Suppressor macrophage treated with lipopolysaccharide for 4 hours (primary cell): ENCODE data around the gene LDAH.
"Not testable (repeated sequence)": the region's sequence is repeated elsewhere in the genome, so short reads cannot be mapped to it uniquely, and the experiment has no call there.

Source experiments
- DNase-seq: peaks from one replicate; pipeline ENCODE4 v3.0.0-alpha.2; 2020

The LDAH gene

DNA sequence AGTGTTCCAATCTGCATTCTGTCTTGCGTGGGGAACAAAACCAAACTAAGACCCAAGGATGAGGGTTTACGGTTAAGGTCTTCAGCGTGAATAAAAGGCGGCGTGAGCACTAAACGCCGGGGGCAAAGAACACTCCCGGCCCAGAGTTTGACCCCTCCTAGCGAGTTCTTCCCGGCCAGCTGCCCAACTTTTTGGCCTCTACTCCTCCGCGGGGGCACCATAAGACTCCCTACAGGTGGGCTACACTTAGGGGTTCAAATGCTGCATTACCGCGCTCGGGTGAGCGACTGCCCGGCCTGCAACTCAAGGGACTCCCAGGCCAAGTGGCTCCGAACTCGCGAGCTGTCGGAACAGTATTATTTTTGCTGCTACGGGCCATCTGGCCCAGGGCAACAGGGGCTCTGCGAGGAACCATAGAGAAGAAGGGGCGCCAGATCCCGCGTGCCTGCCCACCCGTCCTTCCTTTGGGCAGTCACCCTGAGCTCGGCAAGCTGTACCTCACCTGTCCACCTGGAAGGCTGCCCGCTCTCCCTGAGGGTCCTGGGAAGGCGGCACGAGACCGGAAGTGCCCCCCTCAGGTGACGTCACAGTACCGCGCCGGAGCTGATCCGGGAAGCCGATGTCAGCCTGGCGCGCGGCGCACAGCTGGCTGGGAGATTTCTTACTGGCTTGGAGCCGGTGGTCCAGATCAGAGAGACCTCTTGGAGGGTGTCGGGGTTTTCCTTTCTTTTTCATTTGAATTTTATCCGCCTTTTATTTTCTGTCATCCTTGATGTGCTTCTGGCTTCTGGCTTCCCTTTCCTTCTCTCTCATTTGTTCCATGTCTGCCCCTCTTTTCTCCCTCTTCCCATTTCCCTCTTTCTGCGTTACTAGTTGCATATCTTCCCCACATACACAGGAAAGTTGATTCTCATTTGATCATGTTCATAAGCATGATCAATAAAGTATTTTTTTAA is at the start of gene LDAH:
TSS of gene LDAH (minus strand) at position 567 of the 956 bp plus-strand sequence. CDS start 21,638 bp downstream, outside the sequence.
- DNase-seq: peak; percentile 85

DNA sequence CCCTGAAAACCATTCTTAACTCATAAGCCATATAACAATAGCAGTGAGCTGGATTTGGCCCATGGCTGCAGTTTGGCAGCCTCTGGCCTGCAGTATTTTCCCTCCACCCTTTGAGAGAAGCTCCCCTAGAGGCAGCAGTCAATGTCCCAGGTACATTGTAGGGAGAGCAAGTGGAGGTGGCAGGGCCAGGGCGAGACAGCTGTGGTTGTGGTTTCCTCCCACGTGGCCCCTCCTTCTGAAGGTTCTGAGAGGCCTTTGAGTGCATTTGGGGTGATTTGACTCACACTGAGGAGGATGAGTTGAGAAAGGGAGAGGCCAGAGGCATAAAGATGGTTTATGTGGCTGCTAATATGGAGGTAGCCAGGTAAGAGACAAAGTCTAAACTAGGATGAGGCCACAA is 45.5 kb upstream of the LDAH start:
- no peak for DNase-seq

DNA sequence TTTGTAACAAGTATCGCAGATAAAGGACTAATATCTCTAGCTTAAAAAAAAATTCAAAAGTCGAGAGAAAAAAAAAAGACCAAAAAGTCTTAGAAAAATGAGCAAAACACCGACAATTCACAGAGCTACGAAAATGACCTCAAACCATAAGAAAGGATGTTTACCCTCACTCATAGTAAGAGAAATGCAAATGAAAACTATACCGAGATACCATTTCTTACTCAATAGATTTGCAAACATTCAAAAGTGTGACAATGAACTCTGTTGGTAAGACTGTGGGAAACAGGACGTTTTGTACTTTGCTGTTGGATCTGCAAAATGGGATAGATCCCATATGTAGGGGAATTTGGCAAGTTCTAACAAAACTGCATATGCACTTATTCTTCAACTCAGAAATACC is 39.9 kb upstream of the LDAH start:
- no peak for DNase-seq

DNA sequence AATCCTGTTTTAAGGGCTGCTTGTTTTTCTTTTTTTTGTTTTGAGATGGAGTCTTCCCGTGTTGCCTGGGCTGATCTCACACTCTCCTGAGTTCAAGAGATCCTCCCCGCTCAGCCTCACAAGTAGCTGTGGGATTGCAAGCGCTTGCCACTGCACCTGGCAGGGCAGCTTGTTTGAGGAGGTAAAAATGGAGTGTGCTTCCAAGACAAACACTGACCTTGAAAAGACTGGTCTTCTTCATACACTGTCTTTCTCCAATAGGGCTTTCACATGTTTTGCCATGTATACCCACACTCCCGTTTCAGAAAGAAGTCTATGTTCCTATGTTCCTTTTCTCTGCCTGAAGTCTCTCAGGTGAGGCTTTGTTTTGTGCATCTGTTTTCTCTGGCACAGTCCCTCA is 32.6 kb upstream of the LDAH start:
- no peak for DNase-seq

DNA sequence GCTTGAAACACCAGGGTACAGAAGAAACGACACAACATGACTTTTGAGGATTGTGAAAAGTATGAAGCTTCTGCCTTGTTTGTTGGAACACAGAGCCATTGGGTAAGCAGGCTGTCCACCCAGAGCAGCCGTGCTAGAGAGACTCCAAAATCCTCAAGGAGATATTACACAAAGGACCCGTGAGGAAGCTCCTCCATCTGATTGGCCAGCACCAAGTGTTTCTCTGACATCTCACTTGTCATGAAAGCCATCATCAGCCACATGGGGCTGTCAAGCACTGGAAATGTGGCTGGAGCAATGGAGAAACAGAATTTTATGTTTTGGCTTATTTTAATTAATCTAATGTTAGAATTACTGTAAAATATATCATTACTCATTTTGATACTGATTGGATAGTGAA is 29.8 kb upstream of the LDAH start:
- DNase-seq: no peak

DNA sequence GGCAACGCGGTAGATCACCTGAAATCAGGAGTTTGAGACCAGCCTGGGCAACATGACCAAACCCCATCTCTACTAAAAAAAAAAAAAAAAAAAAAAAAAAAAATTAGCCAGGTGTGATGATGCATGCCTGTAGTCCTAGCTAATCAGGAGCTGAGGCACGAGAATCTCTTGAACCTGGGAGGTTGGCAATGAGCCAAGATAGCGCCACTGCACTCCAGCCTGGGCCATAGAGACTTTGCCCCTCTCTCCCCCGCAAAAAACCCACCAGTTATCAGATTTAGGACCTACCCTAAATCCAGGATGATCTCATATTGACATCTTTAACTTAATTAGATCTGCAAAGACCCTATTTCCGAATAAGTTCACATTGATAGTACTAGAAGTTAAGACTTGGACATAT is 29.2 kb upstream of the LDAH start:
- DNase-seq: no peak

DNA sequence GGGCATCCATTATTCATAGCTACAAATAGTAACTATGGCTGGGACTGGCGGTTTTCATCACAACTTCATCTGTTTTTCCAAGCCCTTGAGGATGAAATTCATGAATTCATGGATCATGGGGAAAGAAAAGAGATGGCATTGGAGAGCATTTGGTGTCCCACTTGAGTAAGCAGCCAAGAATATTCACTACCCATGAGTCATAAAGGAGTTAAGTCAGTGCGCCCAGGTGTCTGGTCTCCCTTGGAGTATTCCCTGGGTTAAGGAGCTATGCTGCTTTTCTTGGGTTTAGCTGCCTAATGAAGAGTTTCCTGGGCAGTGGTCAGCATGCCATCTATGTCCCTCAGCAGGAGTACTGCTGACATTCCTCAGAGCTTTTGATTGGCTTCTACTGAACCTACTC is 21.3 kb upstream of the LDAH start:
- DNase-seq: no peak

DNA sequence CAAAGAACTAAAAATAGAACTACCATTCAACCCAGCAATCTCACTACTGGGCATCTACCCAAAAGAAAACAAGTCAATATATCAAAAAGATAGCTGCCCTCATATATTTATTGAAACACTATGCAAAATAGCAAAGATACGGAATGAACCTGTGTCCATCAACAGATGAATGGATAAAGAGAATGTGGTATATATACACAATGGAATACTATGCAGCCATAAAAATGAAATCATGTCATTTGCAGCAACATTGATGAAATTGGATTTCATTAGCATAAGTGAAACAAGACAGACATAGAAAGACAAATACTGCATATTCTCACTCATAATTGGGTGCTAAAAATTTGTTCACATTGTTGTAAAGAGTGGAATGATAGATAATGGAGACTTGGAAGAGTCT is 16.2 kb upstream of the LDAH start:
- DNase-seq: no peak

DNA sequence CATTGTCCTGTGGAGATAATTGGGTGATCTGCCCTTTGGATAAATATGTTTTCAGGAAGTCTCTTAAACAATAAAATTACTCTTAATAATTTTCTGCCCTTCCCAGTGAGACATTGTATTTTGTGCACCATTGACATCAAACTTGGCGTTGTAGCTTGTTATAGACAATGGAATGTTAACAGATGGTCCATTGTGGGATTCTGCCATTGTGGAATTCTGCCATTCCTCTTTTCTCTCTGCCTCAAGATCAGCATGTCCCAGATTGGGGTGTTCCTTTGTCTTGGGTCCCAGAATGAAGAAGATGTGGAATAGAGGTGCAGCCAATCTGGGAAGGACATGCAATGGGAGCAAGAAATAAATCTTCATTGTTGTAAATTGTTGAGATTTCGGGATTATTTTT is 15.1 kb upstream of the LDAH start:
- no peak for DNase-seq

DNA sequence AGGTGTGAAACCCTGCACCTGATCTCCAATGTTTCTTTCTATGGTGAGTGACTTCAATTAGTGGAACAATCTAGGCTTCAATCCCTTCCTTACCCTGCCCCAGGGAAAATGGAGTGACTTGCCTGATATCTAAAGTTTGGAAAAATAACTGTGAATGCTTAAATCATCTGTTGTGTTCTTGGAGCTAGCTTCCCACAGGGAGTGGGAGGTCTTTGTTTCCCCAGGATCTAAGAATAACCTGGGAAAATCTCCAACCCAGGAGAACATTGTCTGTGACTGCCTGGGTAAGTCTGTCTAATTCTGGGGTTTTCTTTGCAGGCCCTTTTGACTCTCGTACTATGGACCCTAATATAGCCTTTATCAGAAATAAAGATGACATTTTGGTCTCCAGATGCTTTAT is 13.6 kb upstream of the LDAH start:
- DNase-seq: no peak

DNA sequence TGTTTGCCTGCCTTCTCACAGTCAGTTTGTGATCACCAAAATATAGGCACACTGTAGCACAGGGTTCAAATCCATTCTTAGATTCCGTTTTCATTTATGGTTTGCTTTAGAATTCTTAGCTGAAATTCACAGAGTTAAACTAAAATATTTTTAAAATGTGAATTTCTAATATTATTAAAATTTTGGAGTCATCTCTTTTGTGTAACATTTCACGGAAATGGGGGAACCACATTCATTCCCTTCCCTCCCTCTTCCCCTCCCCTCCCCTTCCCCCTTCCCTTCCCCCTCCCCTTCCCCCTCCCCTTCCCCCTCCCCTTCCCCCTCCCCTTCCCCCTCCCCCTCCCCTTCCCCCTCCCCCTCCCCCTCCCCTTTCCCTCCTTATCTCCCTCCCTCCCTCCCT is 11.4 kb upstream of the LDAH start:
- no peak for DNase-seq

DNA sequence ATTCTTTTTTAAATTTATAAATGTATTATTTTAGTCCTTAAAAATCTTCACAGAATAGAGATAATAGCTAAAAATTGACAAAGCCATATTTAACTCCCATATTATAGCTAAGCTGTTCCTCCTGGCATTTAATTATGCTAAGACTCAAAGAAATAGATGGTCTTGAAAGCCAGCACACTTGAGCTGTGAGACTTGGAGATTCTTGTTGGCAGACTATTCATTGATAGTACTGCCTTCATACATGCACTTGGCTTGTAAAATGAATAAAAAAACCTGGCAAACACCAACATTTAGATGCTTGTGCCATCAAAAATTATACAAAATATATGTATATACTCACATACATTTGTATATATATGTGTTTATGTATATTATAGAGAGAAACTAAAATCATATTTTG is 9.7 kb upstream of the LDAH start:
- no peak for DNase-seq

DNA sequence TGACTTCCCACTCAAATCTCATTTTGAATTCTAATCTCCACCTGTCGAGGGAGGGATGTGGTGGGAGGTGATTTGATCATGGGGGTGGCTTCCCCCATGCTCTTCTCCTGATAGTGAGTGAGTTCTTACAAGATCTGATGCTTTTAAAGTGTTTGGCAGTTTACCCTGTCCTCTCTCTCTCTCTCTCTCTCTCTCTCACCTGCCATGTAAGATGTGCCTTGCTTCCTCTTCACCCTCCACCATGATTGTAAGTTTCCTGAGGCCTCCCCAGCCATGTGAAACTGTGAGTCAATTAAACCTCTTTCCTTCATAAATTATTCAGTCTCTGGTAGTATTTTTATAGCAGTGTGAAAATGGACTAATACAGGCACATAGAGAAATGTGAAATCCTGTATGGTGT is 7.0 kb upstream of the LDAH start:
- no peak for DNase-seq

DNA sequence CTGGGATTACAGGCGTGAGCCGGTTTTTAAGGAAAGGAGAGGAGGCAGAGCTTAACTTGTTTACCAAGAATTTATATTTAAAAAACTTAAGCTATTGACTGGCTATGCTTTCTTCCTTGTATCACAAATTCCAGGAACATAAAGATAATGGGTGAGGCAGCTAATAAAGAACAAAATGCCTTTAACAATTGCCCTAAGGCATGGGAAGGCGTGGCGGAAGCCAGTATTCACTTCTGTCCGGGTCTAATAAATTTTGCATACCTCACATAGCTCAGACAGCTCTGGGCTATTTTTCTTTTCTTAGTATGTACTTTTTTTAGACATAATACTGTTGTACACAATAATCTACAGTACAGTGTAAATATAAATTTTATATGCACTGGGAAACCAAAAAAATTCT is 1.0 kb upstream of the LDAH start:
- no peak for DNase-seq

DNA sequence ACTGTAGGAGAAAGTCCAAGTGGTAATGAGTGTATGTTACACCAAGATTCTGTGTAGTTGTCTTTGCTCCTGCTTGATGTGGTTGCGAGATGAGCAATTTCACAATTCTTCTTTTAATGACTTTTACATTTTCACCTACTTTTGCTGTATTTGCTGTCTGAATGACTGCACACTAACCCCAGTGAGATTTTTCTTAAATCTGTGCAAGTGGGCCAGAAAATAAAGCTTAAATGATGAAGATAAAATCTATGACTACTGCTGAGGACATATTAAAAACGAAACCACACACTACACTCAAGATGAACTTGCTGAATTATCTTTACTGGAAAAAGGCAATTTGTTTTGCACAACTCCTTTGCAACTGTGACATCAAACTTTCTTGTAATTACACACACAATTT is 4.1 kb downstream of the LDAH start:
- peak; percentile 13 for DNase-seq

DNA sequence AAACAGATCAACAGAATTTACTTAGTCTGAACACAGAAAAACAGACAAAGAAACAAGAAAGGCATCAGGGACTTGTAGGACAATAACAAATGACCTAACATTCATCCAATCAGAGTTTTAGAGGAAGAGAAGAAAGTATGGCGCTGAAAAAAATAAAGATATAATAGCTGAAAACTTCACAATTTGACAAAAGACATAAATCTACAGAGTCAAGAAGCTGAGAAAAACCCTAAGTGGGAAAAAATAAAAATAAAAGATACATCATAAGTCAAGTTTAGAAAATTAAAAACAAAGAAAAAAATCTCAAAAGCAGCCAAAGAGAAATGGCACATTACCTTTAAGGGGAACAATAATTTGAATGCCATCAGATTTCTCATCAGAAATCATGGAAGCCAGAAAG is 7.7 kb downstream of the LDAH start:
- DNase-seq: no peak

DNA sequence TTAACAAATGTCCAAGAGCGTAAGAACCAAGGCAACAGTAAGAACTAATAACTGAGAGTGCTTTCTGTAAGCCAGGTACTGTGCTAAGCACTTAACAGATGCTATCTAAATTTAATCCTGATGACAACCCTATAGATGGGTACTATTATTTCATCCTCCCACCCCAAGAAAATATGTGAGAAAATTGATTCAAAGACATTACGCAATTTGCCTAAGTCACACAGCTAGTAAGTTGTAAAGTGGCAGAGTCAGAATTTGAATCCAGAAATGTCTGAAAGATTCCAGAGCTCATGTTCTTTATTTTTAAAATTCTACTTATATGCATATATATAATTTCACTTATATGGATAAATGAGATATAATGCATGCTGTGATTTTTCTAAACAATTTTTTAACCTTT is 10.1 kb downstream of the LDAH start:
- DNase-seq: no peak

DNA sequence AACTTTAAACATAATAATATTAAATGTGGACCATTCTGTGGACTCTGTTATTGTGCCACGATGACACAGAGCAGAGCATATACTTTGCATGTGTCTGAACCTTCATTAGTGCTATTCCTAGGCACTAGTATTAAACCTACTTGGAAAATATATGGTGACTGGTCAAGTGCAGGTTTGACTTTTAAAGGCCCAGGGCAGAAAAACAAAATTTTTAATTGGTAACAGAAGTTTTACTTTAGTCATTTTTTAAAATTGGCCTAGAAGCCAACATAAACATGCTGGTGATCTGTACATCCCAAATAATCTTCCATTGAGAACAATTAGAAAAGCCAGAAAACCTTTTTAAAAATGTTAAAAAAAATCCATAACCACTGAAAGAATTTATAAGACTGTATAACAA is 16.6 kb downstream of the LDAH start:
- DNase-seq: no peak

DNA sequence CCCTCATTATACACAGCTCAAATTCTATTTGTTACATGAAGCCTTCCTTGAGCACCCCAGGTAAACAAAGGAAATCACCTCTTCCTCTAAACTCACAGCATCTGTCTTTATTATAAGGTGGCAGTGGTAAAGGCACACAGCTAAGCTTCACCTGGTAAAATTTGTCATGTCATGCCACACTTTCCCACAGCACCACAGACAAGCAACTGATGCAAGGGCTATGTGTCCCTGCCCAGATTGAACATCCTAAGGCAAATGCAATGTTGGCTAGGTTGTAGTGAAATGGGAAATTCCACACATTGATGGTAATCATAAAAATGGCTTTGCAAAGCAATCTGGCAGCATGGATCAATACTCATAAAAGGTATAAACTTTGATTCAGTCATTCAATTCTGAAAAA is 18.9 kb downstream of the LDAH start:
- no peak for DNase-seq

DNA sequence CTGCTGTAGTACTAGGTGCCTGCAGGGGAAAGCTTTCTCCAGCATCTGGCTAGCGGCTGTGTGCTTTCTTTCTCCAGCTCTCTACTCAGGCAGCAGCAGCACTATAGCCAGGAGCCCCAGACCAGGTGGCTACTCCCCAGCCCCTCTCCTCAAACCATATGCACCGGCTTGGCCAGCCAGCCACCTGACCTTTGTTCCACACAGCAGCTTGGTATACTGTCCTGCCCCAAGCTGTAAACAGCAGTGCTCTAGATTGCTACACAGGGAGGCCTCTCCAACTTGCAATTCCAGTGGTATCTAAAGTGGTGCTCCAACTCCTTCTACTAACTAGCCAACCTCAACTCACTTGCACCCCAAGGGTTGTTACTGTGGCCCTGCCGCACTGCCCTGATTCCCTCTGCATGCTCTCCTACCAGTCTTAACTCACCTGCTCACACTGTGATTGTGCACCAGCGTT is 19.6 kb downstream of the LDAH start:
- no peak for DNase-seq

DNA sequence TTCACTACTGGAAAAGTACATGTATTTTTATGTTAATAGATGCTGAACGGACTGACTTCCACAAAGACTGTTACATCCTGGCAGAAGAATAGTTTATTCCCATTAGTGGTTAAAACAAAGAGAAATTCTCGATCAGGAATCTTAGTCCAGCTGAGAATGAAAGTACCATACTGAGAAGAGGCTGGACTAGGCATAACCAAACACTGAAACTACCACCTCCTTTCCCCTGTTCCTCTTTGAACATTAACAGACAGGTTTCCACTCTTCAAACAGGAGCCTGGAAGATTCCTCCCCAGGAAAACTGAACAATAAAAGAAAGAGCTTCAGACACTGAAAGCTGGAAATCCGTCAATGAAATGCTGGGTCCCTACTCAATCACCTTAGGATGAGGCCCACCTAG is 25.8 kb downstream of the LDAH start:
- DNase-seq: no peak

DNA sequence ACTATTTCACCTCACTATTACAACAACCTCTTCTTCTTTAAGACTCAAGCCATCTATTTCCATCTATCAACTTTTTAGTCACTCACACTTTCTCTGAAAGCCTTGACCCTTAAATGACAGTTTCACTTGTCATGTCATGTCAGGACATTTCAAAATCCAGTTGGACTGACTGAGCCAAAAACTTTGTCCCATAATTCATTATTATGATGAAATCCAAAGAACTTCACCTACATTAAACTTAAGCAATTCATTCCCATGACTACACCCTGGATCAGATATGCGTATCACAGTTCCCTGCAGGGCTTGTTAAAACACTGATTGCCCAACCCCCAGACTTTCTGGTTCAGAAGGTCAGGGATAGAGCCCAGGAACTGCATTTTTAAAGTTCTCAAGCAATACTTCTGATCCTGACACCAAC is 26.5 kb downstream of the LDAH start:
- peak; percentile 3 for DNase-seq

DNA sequence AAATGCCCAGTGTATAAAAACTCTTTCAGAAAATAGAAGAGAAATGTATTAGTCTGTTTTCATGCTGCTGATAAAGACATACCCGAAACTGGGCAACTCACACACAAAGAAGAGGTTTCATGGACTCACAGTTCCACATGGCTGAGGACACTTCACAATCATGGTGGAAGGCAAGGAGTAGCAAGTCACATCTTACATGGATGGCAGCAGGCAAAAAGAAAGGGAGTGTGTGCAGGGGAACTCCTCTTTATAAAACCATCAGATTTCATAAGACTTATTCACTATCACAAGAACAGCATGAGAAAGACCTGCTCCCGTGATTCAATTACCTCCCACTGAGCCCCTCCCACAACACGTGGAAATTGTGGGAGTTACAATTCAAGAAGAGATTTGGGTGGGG is 29.0 kb downstream of the LDAH start:
- not testable (repeated sequence) for DNase-seq

DNA sequence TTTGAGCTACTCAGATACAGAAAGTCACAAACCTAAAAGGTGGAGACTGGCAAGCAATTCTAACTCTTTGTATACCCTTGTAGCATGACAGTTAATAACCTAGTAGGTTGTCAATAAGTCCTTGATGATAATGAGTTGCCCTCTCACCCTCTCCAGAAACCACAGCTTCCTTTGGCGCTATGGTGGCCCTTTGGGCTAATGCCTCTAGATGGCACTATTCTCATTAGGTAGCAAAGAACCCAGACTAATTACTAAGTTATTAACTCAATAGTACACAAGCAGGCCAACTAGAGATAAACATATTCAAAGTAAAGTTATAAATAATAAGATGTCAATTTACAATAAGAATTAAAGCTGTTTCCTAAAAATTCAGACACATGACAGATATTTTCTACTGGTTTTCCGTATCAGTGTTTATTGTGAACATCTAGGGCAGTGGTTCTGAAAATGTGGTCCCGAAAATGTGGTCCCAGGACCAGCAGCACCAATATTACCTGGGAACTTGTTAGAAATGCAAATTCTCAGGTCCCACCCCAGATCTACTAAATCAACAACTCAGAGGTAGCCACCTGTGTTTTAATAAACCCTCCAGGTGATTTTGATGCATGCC is 41.1 kb downstream of the LDAH start:
- DNase-seq: peak; percentile 50

DNA sequence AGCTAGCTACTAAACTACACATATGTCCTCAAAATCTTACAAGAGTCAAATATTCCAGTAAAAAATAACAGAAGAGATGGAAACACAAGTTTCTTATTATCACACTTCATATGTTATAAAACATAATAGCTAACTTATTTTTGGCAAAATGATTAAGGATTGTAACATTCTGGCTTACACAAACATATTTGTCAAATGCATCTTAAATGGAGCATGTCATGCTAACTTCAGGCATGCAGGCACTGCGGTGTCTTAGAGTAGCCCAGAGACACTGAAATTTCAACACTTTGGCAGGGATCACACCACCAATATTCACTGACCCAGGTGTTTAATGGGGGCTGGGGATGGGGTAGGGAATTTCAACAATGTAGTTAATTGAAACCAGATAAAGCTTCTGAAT is 51.6 kb downstream of the LDAH start:
- DNase-seq: no peak
